Measurements from ENCODE around the gene DKK1. TPM values are rescaled to one million over a fixed set of nuclear protein-coding genes. Genes with fewer than 3 reads are reported as not detected.

The DKK1 gene
- total RNA-seq (not detected), total RNA-seq (0 reads per million in 2 donors)

DNA sequence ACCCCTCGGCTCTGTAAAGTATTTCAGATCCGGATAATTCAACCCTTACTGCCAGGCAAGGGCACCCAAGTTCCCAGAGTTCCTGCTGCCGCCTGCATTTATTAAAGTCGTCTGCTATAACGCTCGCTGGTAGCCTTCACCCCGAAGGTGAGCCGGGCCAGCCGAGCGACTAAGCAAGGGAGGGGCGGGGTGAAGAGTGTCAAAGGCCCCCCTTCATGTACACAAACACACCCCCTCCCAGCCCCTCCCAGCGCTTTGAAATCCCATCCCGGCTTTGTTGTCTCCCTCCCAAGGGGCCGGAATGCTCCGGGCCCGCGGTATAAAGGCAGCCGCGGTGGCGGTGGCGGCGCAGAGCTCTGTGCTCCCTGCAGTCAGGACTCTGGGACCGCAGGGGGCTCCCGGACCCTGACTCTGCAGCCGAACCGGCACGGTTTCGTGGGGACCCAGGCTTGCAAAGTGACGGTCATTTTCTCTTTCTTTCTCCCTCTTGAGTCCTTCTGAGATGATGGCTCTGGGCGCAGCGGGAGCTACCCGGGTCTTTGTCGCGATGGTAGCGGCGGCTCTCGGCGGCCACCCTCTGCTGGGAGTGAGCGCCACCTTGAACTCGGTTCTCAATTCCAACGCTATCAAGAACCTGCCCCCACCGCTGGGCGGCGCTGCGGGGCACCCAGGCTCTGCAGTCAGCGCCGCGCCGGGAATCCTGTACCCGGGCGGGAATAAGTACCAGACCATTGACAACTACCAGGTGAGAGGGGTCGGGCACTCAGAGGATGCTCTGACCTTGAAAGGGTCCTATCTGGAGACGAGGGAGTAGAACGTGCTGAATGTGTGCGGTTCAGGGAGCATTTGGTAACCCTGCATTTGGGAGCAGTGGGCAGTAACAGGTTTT is at the start of gene DKK1:
DKK1 (plus strand) TSS at position 349 of the 889 bp plus-strand sequence; CDS start at position 503, 154 bp downstream.
- DNase-seq (no peak), ATAC-seq (peak; percentile 63)
- Mint-ChIP-seq H3K4me1 (peaks cover 10% of the 10 kb centered on the region), H3K4me3 (peak within 1 kb of the TSS; percentile 73), H3K27ac (no peak within 1 kb of the TSS), H3K36me3 (ENCODE audit: low read depth) (peaks cover 2% of the 10 kb centered on the region), H3K27me3 (peaks cover 52% of the 10 kb centered on the region)
- H3K9me3 ChIP-seq (ENCODE audit: control insufficient read depth, low read length, poor library complexity, severe bottlenecking), result no peaks in the 10 kb centered on the region

GRCh38 chr10:52265131-52265926 is 48.8 kb upstream of the DKK1 start:
- Mint-ChIP-seq H3K4me1 (no peaks in the 10 kb centered on the region), H3K27me3 (no peaks in the 10 kb centered on the region), H3K4me3 (no peak overlapping the region), H3K36me3 (ENCODE audit: low read depth) (no peaks in the 10 kb centered on the region), H3K27ac (no peak overlapping the region)
- no peaks in the 10 kb centered on the region for H3K9me3 ChIP-seq (ENCODE audit: control insufficient read depth, low read length, poor library complexity, severe bottlenecking)
- ATAC-seq (no peak), DNase-seq (no peak)

DNA sequence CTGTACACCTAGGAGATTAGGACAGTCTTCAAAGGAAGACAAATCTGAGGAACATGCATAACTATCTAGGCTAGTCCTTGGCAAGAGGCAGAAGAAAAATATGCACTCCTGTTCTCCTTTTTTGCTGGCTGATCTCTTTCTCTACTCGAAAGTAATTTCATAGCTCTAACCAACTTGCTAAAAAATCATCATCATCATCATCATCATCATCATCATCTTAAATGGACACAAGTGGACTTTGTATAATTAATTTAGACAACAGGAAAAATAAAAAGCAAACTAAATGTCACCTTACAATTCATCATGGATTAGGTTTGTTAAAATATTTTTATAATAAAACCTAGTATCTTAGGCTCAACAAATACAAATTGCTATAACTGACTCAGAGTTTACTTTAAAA is 47.2 kb upstream of the DKK1 start:
- H3K9me3 ChIP-seq (ENCODE audit: control insufficient read depth, low read length, poor library complexity, severe bottlenecking), result no peaks in the 10 kb centered on the region
- H3K36me3 Mint-ChIP-seq (ENCODE audit: low read depth), result no peaks in the 10 kb centered on the region
- H3K4me1 Mint-ChIP-seq, result no peaks in the 10 kb centered on the region
- ATAC-seq (no peak), DNase-seq (no peak)
- no peak overlapping the region for H3K4me3 Mint-ChIP-seq
- no peak overlapping the region for H3K27ac Mint-ChIP-seq
- H3K27me3 Mint-ChIP-seq, result no peaks in the 10 kb centered on the region

- Mint-ChIP-seq H3K36me3 (ENCODE audit: low read depth) (no peaks in the 10 kb centered on the region), H3K27me3 (no peaks in the 10 kb centered on the region), H3K4me1 (no peaks in the 10 kb centered on the region), H3K27ac (no peak overlapping the region), H3K4me3 (no peak overlapping the region)
- no peaks in the 10 kb centered on the region for H3K9me3 ChIP-seq (ENCODE audit: control insufficient read depth, low read length, poor library complexity, severe bottlenecking)
- DNase-seq, result no peak
- ATAC-seq, result no peak
These were observed 45.3 kb upstream of the DKK1 start for GRCh38 chr10:52268790-52269189.

DNA sequence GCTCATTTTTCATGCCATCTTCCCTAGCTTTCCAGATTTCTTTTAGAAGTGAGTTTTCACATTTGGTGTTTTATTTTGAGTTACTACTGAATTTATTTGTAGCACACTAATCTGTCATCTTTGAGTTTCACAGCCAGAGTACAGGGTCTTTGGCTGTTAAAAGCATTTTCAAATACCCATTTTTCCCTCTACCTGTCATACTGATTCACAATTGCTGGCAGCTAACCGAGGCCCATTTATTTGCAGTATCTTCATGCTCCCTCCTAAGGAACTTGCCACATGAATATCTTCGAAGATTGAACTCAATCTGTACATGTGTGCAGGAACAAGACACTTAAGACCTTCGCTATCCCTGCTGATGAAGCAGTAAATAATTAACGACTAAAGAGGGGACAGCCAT is 44.8 kb upstream of the DKK1 start:
- H3K9me3 ChIP-seq (ENCODE audit: control insufficient read depth, low read length, poor library complexity, severe bottlenecking), result no peaks in the 10 kb centered on the region
- H3K4me1 Mint-ChIP-seq, result no peaks in the 10 kb centered on the region
- no peaks in the 10 kb centered on the region for H3K27me3 Mint-ChIP-seq
- H3K27ac Mint-ChIP-seq, result no peak overlapping the region
- DNase-seq (no peak), ATAC-seq (no peak)
- no peak overlapping the region for H3K4me3 Mint-ChIP-seq
- no peaks in the 10 kb centered on the region for H3K36me3 Mint-ChIP-seq (ENCODE audit: low read depth)

DNA sequence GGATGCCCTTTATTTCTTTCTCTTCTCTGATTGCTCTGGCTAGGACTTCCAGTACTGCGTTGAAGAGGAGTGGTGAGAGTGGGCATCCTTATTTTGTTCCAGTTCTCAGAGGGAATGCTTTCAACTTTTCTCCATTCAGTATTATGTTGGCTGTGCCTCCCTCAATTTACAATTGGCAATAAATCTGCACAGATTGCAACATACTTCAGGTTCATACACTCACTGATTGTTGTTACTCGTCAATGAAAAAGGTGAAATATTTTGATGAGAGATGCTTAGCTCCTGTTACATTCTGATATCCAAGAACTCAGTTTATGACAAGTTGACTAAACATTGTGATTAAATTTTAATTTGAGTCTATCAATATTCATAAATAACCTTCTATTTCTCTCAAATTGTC is 37.9 kb upstream of the DKK1 start:
- H3K36me3 Mint-ChIP-seq (ENCODE audit: low read depth), result no peaks in the 10 kb centered on the region
- H3K4me1 Mint-ChIP-seq, result no peaks in the 10 kb centered on the region
- ATAC-seq, result no peak
- DNase-seq, result no peak
- H3K27me3 Mint-ChIP-seq, result no peaks in the 10 kb centered on the region
- H3K4me3 Mint-ChIP-seq, result no peak overlapping the region
- no peaks in the 10 kb centered on the region for H3K9me3 ChIP-seq (ENCODE audit: control insufficient read depth, low read length, poor library complexity, severe bottlenecking)
- H3K27ac Mint-ChIP-seq, result no peak overlapping the region

DNA sequence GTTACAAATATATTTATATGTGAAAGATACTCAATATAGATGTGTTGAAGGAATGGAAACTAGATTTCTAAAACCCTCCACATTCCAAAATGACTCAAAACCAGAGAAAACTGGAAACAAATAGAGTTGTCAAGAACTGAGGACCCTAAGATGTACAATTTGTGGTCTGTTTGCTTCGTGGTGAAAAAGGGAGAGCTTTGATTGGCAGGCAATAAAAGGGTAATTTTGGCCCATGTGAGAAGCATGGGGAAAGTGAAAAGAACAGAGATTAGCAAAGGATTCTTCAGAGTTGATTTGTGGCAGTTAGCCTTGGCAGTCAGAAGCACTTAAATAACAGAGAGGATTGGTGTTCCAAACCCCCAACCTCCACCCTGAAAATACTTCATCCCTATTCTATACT is 37.1 kb upstream of the DKK1 start:
- no peaks in the 10 kb centered on the region for H3K36me3 Mint-ChIP-seq (ENCODE audit: low read depth)
- DNase-seq (no peak), ATAC-seq (no peak)
- H3K27ac Mint-ChIP-seq, result no peak overlapping the region
- no peaks in the 10 kb centered on the region for H3K4me1 Mint-ChIP-seq
- H3K9me3 ChIP-seq (ENCODE audit: control insufficient read depth, low read length, poor library complexity, severe bottlenecking), result no peaks in the 10 kb centered on the region
- no peak overlapping the region for H3K4me3 Mint-ChIP-seq
- no peaks in the 10 kb centered on the region for H3K27me3 Mint-ChIP-seq

GRCh38 chr10:52279546-52279945 is 34.5 kb upstream of the DKK1 start:
- DNase-seq (no peak), ATAC-seq (no peak)
- H3K9me3 ChIP-seq (ENCODE audit: control insufficient read depth, low read length, poor library complexity, severe bottlenecking), result no peaks in the 10 kb centered on the region
- H3K27ac Mint-ChIP-seq, result no peak overlapping the region
- H3K36me3 Mint-ChIP-seq (ENCODE audit: low read depth), result no peaks in the 10 kb centered on the region
- no peaks in the 10 kb centered on the region for H3K4me1 Mint-ChIP-seq
- H3K27me3 Mint-ChIP-seq, result no peaks in the 10 kb centered on the region
- H3K4me3 Mint-ChIP-seq, result no peak overlapping the region

GRCh38 chr10:52280051-52280450 is 34.0 kb upstream of the DKK1 start:
- Mint-ChIP-seq H3K4me1 (no peaks in the 10 kb centered on the region), H3K27ac (no peak overlapping the region), H3K4me3 (no peak overlapping the region), H3K36me3 (ENCODE audit: low read depth) (no peaks in the 10 kb centered on the region), H3K27me3 (no peaks in the 10 kb centered on the region)
- no peak for DNase-seq
- H3K9me3 ChIP-seq (ENCODE audit: control insufficient read depth, low read length, poor library complexity, severe bottlenecking), result no peaks in the 10 kb centered on the region
- no peak for ATAC-seq

DNA sequence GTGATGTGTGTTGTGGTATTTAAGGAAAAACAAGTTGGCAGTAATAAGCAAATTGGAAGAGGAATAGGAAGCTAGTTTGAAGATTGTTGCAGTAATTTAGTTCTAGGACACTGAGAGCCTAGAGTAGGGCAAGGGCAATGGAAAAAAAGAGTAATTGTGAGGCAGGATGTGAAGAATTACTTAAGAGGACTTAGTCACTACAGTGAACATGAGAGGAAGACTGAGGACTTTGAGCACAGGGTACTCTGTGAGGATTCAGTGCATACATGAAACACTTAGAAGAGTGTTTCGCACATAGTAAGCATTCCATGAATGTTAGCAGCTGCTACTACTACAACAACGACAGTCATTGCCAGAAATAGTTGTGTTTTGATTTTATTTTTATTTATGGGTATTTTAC is 30.9 kb upstream of the DKK1 start:
- H3K27me3 Mint-ChIP-seq, result no peaks in the 10 kb centered on the region
- no peak for ATAC-seq
- no peaks in the 10 kb centered on the region for H3K36me3 Mint-ChIP-seq (ENCODE audit: low read depth)
- no peak overlapping the region for H3K27ac Mint-ChIP-seq
- no peak overlapping the region for H3K4me3 Mint-ChIP-seq
- H3K4me1 Mint-ChIP-seq, result no peaks in the 10 kb centered on the region
- no peak for DNase-seq
- H3K9me3 ChIP-seq (ENCODE audit: control insufficient read depth, low read length, poor library complexity, severe bottlenecking), result no peaks in the 10 kb centered on the region

GRCh38 chr10:52284416-52285013 is 29.6 kb upstream of the DKK1 start:
- DNase-seq (no peak), ATAC-seq (no peak)
- H3K9me3 ChIP-seq (ENCODE audit: control insufficient read depth, low read length, poor library complexity, severe bottlenecking), result no peaks in the 10 kb centered on the region
- H3K4me3 Mint-ChIP-seq, result no peak overlapping the region
- no peak overlapping the region for H3K27ac Mint-ChIP-seq
- H3K27me3 Mint-ChIP-seq, result no peaks in the 10 kb centered on the region
- no peaks in the 10 kb centered on the region for H3K4me1 Mint-ChIP-seq
- no peaks in the 10 kb centered on the region for H3K36me3 Mint-ChIP-seq (ENCODE audit: low read depth)

GRCh38 chr10:52287866-52288265 is 26.2 kb upstream of the DKK1 start:
- H3K27me3 Mint-ChIP-seq, result no peaks in the 10 kb centered on the region
- no peaks in the 10 kb centered on the region for H3K36me3 Mint-ChIP-seq (ENCODE audit: low read depth)
- no peak overlapping the region for H3K4me3 Mint-ChIP-seq
- no peak for DNase-seq
- ATAC-seq, result no peak
- no peaks in the 10 kb centered on the region for H3K4me1 Mint-ChIP-seq
- no peak overlapping the region for H3K27ac Mint-ChIP-seq
- no peaks in the 10 kb centered on the region for H3K9me3 ChIP-seq (ENCODE audit: control insufficient read depth, low read length, poor library complexity, severe bottlenecking)

DNA sequence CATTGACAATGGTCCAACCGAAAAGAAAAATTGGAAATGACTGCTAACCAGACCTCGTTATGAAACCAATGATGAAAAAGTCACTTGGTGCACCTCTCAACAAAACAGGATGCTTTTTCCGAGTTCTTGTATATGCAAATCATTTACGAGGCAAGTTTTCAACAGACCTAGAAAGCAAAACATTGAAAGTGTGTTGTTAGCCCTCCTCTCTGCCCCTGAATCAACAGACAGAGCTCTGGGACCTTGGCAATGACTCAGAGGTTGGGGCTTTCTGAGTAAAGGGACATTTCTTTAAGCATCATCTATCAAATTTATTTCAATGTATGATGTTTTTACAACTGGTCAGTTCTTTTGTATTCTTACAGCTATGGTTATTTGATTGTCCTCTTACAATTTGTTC is 16.3 kb upstream of the DKK1 start:
- DNase-seq (no peak), ATAC-seq (no peak)
- H3K9me3 ChIP-seq (ENCODE audit: control insufficient read depth, low read length, poor library complexity, severe bottlenecking), result no peaks in the 10 kb centered on the region
- H3K36me3 Mint-ChIP-seq (ENCODE audit: low read depth), result no peaks in the 10 kb centered on the region
- no peaks in the 10 kb centered on the region for H3K4me1 Mint-ChIP-seq
- H3K27ac Mint-ChIP-seq, result no peak overlapping the region
- H3K4me3 Mint-ChIP-seq, result no peak overlapping the region
- H3K27me3 Mint-ChIP-seq, result peaks cover 5% of the 10 kb centered on the region

All from T-helper 17 cell (primary cell).